GM06990 (cell line): Measurements from ENCODE around the gene DAND5.
A peak's percentile ranks its signal among the peaks of the same experiment; 100 is the strongest.

Source experiments
- DNase-seq: peaks from one replicate; pipeline ENCODE4 v3.0.0-alpha.2; 2011; ENCODE audit not compliant: insufficient read length; ENCODE audit errors: extremely low read depth
- H3K27me3 ChIP-seq: replicated peaks from 2 replicates; pipeline ENCODE4 v1.6.0; 2011; ENCODE audit warnings: low read length; ENCODE audit not compliant: control insufficient read depth, insufficient read depth
- H3K36me3 ChIP-seq: 2 replicates; pipeline ENCODE4 v1.5.1; 2011; ENCODE audit warnings: low read length; ENCODE audit not compliant: control insufficient read depth, insufficient read depth
- H3K4me3 ChIP-seq: replicated peaks from 2 replicates; pipeline ENCODE4 v1.5.1; 2011; ENCODE audit warnings: low read depth, mild to moderate bottlenecking, control low read depth, low read length
- TF ChIP-seq, protein P1 (sequence below): IDR thresholded peaks from 2 replicates; pipeline ENCODE4 v1.5.1; 2011; ENCODE audit warnings: low read length, control low read depth, mild to moderate bottlenecking, inconsistent platforms; ENCODE audit not compliant: insufficient read depth, poor library complexity, severe bottlenecking

DAND5 gene

DNA sequence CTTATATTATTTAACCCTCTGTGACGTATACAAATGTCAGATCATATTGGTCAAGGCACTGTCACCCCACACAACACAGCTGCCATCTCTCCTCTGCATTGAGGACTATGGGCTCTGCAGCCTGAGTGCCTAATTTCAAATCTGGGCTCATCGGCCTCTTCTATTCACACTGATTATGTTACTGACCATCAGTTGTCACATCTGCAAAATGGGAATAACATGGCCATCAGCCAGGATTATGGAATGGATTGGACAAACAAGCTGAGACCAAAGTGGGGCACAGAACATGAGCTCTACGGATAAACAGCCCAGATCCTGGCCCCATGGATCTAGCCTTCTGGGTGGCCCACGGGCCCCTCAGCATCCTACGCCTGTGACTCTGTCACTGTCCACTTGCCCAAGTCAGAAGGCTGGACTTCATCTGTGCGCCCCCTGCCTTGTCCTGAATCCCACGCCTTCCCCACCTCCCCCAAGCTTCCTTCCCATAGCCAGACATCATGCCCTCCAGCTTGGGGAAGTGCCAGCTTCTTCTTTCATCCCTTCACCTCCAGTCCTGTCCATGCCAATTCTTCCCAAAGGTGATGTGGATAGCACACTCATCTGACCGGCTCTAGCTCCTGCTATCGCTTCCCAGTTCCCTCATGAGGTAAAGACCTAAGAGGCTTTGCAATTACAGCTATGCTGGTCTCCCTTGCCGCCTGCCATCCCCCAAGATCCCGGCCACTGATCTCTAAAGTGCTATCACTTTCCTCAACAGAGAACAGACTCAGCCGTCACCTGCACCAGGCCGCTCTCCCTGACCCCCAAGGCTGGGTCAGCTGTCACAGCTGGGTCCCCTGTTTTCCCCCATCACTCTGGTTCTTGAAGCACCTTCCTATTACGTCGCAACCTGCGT, 36.7 kb upstream of the DAND5 start:
- H3K36me3 ChIP-seq, result peaks cover 20% of the 10 kb centered on the region
- H3K27me3 ChIP-seq, result no peaks in the 10 kb centered on the region
- TF ChIP-seq, protein P1, sequence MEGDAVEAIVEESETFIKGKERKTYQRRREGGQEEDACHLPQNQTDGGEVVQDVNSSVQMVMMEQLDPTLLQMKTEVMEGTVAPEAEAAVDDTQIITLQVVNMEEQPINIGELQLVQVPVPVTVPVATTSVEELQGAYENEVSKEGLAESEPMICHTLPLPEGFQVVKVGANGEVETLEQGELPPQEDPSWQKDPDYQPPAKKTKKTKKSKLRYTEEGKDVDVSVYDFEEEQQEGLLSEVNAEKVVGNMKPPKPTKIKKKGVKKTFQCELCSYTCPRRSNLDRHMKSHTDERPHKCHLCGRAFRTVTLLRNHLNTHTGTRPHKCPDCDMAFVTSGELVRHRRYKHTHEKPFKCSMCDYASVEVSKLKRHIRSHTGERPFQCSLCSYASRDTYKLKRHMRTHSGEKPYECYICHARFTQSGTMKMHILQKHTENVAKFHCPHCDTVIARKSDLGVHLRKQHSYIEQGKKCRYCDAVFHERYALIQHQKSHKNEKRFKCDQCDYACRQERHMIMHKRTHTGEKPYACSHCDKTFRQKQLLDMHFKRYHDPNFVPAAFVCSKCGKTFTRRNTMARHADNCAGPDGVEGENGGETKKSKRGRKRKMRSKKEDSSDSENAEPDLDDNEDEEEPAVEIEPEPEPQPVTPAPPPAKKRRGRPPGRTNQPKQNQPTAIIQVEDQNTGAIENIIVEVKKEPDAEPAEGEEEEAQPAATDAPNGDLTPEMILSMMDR, result no peak
- H3K4me3 ChIP-seq, result peak overlapping the region; percentile 85
- DNase-seq, result no peak

GRCh38 chr19:12933287-12934072, 35.9 kb upstream of the DAND5 start, which contains the start of gene FARSA:
Gene FARSA (minus strand): TSS chr19:12933711. CDS start chr19:12933696, 15 bp downstream.
- DNase-seq, result peak; percentile 91
- H3K27me3 ChIP-seq, result no peaks in the 10 kb centered on the region
- peaks cover 17% of the 10 kb centered on the region for H3K36me3 ChIP-seq
- TF ChIP-seq, protein P1, result no peak
- H3K4me3 ChIP-seq, result peak within 1 kb of the TSS; percentile 85

- DNase-seq, result no peak
- peaks cover 13% of the 10 kb centered on the region for H3K36me3 ChIP-seq
- TF ChIP-seq, protein P1, result no peak
Observed at GRCh38 chr19:12935071-12935470, 34.3 kb upstream of the DAND5 start.

GRCh38 chr19:12936582-12936981, 32.8 kb upstream of the DAND5 start:
- no peak for DNase-seq
- Histone ChIP-seq H3K4me3 (no peak overlapping the region), H3K36me3 (peaks cover 22% of the 10 kb centered on the region), H3K27me3 (no peaks in the 10 kb centered on the region)
- TF ChIP-seq, protein P1, result no peak

More at GRCh38 chr19:12935071-12935470, 34.3 kb upstream of the DAND5 start:
- H3K4me3 ChIP-seq, result no peak overlapping the region
- no peaks in the 10 kb centered on the region for H3K27me3 ChIP-seq

- H3K4me3 ChIP-seq, result peak overlapping the region; percentile 65
- peak; percentile 48 for DNase-seq
- peaks cover 27% of the 10 kb centered on the region for H3K36me3 ChIP-seq
- no peaks in the 10 kb centered on the region for H3K27me3 ChIP-seq
- TF ChIP-seq, protein P1, result no peak
Observed at GRCh38 chr19:12937093-12937926, 32.1 kb upstream of the DAND5 start.
